ENCODE measurements around the gene RFC4.

DNA sequence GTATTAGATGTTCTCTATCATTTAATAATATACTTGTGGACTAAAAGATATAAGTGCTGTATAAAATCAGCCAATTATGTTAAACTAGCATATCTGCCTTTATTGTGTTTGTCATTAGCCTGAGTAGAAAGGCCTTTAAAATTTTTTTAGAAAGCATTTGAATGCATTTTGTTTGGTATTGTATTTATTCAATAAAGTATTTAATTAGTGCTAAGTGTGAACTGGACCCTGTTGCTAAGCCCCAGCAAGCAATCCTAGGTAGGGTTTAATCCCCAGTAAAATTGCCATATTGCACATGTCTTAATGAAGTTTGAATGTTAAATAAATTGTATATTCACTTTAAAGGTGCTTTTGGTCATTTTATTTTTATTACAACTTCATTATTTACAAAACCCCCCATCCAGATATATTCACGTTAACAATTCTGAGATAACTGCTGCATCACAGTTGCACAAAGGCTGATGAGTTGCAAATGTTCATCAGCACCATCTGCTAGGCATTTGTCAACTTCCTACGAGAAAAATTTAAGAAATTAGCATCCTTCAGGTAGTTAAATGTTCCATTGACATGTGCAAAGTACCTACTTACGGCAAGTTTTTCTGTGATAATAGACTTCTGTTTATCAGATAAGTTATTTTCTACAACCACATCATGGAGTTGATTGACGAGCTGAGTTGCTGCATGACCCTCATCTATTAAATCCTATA is 16.6 kb downstream of the RFC4 start:
- TF ChIP-seq, protein P1, sequence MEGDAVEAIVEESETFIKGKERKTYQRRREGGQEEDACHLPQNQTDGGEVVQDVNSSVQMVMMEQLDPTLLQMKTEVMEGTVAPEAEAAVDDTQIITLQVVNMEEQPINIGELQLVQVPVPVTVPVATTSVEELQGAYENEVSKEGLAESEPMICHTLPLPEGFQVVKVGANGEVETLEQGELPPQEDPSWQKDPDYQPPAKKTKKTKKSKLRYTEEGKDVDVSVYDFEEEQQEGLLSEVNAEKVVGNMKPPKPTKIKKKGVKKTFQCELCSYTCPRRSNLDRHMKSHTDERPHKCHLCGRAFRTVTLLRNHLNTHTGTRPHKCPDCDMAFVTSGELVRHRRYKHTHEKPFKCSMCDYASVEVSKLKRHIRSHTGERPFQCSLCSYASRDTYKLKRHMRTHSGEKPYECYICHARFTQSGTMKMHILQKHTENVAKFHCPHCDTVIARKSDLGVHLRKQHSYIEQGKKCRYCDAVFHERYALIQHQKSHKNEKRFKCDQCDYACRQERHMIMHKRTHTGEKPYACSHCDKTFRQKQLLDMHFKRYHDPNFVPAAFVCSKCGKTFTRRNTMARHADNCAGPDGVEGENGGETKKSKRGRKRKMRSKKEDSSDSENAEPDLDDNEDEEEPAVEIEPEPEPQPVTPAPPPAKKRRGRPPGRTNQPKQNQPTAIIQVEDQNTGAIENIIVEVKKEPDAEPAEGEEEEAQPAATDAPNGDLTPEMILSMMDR (IDR thresholded peaks at IDR 0.05; ENCODE audit: low read length): no peak
- no peak for TF ChIP-seq EZH2 (IDR thresholded peaks at IDR 0.05; ENCODE audit: borderline replicate concordance, low read length)

All from OCI-LY1 (cell line).